Ovary (tissue), 9 donors: Measurements from ENCODE around the gene CPE. TPM values are rescaled to one million over a fixed set of nuclear protein-coding genes. Genes with fewer than 3 reads are reported as not detected.

Experiments
- DNase-seq, 5 donors: peaks; one replicate each; pipeline ENCODE4 v3.0.0-alpha.2; 2019 to 2020
- H3K27ac ChIP-seq, 2 donors: fragments of 200-600 bp; one replicate each; pipeline versions ENCODE4 v1.5.1 to v1.8.0; 2019 to 2022
- H3K27me3 ChIP-seq: fragments of 200-600 bp; one replicate; pipeline ENCODE4 v1.8.0; 2022
- H3K36me3 ChIP-seq: fragments of 200-600 bp; sonication (generic); one replicate; pipeline ENCODE4 v1.5.1; 2019
- H3K4me1 ChIP-seq: one replicate; pipeline ENCODE4 v1.8.1; 2013; ENCODE audit warnings: mild to moderate bottlenecking, moderate library complexity; ENCODE audit not compliant: insufficient read depth
- H3K4me3 ChIP-seq: fragments of 200-600 bp; sonication (generic); one replicate; pipeline ENCODE4 v1.5.1; 2017
- H3K9me3 ChIP-seq, 2 donors: fragments of 200-600 bp in 1 of 2; sonication (generic) in 1 of 2; one replicate each; pipeline versions ENCODE4 v1.5.1 to v1.8.1; 2013 to 2019; ENCODE audit warnings: mild to moderate bottlenecking in 1 of 2, moderate library complexity in 1 of 2
- EP300 ChIP-seq: sonication (generic); formaldehyde crosslinking; IDR thresholded peaks from one replicate; pipeline ENCODE4 v1.6.1; 2017; ENCODE audit warnings: antibody characterized with exemption
- POLR2A ChIP-seq: fragments of 450-650 bp; IDR thresholded peaks from one replicate; pipeline ENCODE4 v1.6.1; 2017; ENCODE audit warnings: antibody characterized with exemption, mild to moderate bottlenecking, moderate library complexity
- WGBS, 3 donors: extraction: QIAGEN DNeasy Blood & Tissue Kit in 1 of 3; methylation state at CpG; one replicate each; pipeline versions ENCODE4 v1.1.5 to v1.1.7; 2013 to 2017; 5-methylcytosine and 5-hydroxymethylcytosine counted together
- intact Hi-C, 4 donors: fragments of 100-400 bp; cut with DNase I; formaldehyde crosslinking; loops; one replicate each; pipeline versions ENCODE4 v1.11.0 to v1.15.1; 2022 to 2023
- polyA plus RNA-seq, 2 donors: library from polyadenylated mRNA; stranded (reverse); fragments of 200-250 nt in 1 of 2; fragments of 350-450 nt in 1 of 2; fragmentation: Illumina TruSeq in 1 of 2; extraction: RNeasy Lipid Tissue Mini Kit (QIAGEN cat#74804) in 1 of 2; gene quantifications; one replicate each; pipeline ENCODE4 v1.2.3, GENCODE V29; 2013 to 2014
- total RNA-seq, 7 donors: library from RNA; depleted of rRNA in 2 of 7; stranded (reverse); fragments of >200 nt in 2 of 7; fragmentation: NEBNext Ultra II Directional in 3 of 7; extraction: Animal tissue kit (Norgen Biotek cat#: 25700) in 3 of 7; gene quantifications; one replicate each; pipeline versions ENCODE4 v1.1.0 to v1.2.4, GENCODE V29; 2016 to 2023
- TF ChIP-seq, protein P1 (sequence below), 3 donors: fragments of 450-650 bp in 2 of 3; fragments of 200-600 bp in 1 of 3; IDR thresholded peaks; one replicate each; pipeline versions ENCODE4 v1.5.1 to v1.8.0; 2016 to 2022; ENCODE audit warnings: antibody characterized with exemption in 3 of 3, mild to moderate bottlenecking in 1 of 3
- donor health status: DM: no; HTN: no; CAD: no; lungs with moderate emphysema.
- donor health status: DM: no; HTN: no; CAD: no.
- donor health status: Bipolar disorder and iron deficiency.
- donor health status: DM: yes; HTN: yes; CAD: no.
- donor health status: DM: no; HTN: no; CAD: no.
- donor health status: DM: yes; HTN: yes; CAD: no.

Gene CPE
- total and polyA plus RNA-seq, 9 donors: 19.9 to 207 (median 69.2) TPM

DNA sequence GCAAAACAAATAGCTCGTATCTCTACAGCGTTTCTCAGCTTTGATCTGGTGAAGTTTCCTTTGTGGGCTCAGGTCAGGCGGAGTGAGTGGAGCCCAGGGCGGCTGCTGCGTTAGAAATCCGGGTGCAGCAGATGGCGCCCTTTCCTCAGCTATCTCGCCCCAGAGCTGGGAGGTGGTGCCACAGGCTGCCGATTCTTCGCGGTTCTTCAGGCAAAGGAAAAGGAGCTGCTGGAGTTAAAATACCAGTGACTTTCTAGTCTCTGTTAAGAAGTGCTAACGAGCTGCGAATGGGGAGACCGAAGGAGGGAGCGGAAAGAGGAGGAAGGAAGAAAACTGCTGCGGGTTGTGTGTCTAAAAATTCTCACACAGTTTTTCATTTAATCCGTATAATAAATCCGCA lies 114.6 kb downstream of the CPE start:
- no peaks in the 10 kb centered on the region for H3K4me1 ChIP-seq
- H3K27me3 ChIP-seq: no peaks in the 10 kb centered on the region
- WGBS, 3 donors: 13 to 31% (median 15%) methylated on average over 18 of the region's 18 CpGs
- H3K9me3 ChIP-seq: no peaks in the 10 kb centered on the region
- intact Hi-C loops: no loop called here
- TF ChIP-seq, protein P1, sequence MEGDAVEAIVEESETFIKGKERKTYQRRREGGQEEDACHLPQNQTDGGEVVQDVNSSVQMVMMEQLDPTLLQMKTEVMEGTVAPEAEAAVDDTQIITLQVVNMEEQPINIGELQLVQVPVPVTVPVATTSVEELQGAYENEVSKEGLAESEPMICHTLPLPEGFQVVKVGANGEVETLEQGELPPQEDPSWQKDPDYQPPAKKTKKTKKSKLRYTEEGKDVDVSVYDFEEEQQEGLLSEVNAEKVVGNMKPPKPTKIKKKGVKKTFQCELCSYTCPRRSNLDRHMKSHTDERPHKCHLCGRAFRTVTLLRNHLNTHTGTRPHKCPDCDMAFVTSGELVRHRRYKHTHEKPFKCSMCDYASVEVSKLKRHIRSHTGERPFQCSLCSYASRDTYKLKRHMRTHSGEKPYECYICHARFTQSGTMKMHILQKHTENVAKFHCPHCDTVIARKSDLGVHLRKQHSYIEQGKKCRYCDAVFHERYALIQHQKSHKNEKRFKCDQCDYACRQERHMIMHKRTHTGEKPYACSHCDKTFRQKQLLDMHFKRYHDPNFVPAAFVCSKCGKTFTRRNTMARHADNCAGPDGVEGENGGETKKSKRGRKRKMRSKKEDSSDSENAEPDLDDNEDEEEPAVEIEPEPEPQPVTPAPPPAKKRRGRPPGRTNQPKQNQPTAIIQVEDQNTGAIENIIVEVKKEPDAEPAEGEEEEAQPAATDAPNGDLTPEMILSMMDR (IDR thresholded peaks at IDR 0.05): peak; percentile 10 to 19 (median 18)
- no peak for TF ChIP-seq EP300
- TF ChIP-seq POLR2A: no peak
- H3K27ac ChIP-seq: no peak overlapping the region
- H3K36me3 ChIP-seq: no peaks in the 10 kb centered on the region
- no peak overlapping the region for H3K4me3 ChIP-seq
- DNase-seq: peak; percentile 34 to 71 (median 62)

DNA sequence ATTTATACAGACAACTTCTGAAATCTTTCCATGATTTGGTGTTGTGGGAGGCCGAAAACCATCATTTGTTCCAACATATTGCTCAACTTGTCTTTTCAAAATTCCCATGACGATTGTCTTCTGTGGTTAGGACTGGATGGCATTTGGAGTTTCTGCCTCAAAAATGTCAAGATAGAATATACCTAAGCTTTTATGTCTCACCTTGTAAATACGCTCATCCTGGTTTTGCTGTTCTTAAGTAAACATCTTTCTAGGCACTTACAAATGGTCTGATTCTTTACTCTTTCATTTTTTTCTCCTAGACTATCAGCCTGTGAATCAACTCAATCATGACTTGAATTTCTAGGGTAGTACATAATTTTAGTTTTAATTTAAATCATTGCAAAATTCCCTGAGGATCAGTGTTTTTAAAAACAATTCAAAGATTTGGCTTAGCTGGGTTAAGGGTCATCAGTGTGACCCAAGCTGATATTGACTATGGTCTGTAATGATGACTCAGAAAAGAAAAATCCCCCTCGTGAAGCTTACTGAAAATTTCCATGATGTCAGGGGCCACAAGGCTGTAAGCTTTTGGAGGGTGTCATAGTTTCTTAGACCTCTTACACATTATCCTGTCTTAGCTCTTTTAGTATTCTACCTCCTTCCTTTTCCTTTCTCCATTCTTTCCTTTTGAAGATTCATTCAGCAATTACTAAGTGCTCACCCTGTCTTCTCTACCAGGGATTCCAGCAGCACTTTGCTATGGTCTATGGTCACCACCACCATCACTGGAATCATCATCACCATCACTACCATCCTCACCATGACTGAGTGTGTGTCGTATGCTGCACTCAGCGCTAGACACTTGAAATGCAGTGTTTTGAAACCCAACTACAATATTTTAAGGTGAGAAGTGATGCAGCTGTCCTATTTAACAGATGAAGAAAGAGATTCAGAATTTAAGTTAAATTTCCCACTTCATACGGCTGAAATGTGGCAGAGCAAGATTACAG lies 124.4 kb downstream of the CPE start:
- 78 to 80% (median 79%) methylated on average over 7 of the region's 7 CpGs for WGBS, 3 donors
- intact Hi-C loops: no loop called here
- Histone ChIP-seq H3K9me3 (no peaks in the 10 kb centered on the region), H3K27me3 (no peaks in the 10 kb centered on the region), H3K36me3 (no peaks in the 10 kb centered on the region), H3K4me3 (no peak overlapping the region), H3K27ac (no peak overlapping the region), H3K4me1 (no peaks in the 10 kb centered on the region)
- no peak for DNase-seq
- no peak for TF ChIP-seq POLR2A
- TF ChIP-seq EP300: no peak

DNA sequence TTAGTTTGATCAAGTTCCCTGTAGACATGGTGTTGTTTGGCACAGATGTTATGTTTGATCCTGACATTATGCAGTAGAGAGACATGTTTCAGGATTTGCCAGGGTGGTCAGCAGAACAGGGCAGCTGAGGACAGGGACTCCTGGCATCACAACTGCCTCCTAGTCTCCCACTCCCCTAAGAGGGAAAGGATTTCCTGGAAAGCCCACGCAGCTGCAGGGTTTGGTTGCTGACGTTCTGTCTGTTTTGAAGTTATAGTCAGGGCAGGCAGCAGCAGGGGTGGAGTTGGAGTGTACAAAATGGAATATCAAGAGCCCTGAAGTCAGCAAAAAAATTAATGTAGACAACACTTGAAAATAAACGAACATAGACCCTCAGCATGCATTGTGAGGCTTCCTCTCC lies 125.4 kb downstream of the CPE start:
- TF ChIP-seq EP300 (no peak), POLR2A (no peak)
- TF ChIP-seq, protein P1 (IDR thresholded peaks at IDR 0.05): no peak
- 47 to 54% (median 53%) methylated on average over 3 of the region's 3 CpGs for WGBS, 3 donors
- intact Hi-C loops: no loop called here

DNA sequence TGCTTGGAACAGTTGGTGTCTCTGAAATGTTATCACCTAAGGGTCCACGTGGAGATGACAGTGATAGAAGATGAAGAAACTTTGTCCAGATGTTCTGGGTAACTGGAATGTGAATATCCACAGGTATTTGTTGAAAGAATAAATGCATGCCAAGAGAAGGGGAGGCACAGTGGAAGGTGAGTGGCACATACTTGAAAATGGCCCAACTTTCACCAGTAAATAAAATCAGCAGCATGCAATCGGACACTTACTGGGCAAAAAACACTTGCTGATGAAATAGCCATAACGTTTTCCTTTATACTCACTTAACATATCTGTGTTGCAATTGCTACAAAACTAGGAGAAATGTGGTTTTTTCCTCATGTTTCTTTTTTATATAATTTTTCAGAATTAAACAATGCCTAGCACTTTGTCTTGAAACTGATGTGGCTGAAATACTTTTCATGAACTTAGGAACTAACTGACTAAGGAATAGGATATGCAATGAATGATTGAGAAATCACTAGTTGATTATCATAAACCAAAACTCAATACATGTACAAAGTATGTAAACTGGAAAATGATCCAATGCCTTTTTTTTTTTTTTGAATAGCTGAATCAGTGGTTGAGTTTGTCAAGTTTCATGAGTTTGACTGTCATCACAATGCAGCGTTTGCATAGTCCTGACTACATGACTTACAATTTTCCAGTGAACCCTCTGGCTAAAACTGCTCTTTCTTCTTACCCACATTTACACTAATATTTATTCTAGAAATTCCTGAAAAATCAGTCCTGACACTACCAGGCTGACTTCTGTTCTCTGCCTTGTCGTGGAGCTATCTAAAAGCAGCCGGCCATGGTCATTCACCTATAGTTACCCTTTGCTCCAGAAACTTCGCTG lies 127.4 kb downstream of the CPE start:
- H3K27ac ChIP-seq: no peak overlapping the region
- no peaks in the 10 kb centered on the region for H3K4me1 ChIP-seq
- 20 to 38% (median 20%) methylated on average over 7 of the region's 7 CpGs for WGBS, 3 donors

More for the DNA sequence above, 125.4 kb downstream of the CPE start:
- Histone ChIP-seq H3K9me3 (no peaks in the 10 kb centered on the region), H3K27ac (no peak overlapping the region), H3K36me3 (no peaks in the 10 kb centered on the region), H3K4me1 (no peaks in the 10 kb centered on the region), H3K27me3 (no peaks in the 10 kb centered on the region), H3K4me3 (no peak overlapping the region)
- DNase-seq: no peak

More for the DNA sequence above, 127.4 kb downstream of the CPE start:
- H3K27me3 ChIP-seq: no peaks in the 10 kb centered on the region
- TF ChIP-seq, protein P1 (IDR thresholded peaks at IDR 0.05): no peak
- TF ChIP-seq EP300: no peak
- TF ChIP-seq POLR2A: no peak
- intact Hi-C loops: no loop called here
- no peaks in the 10 kb centered on the region for H3K36me3 ChIP-seq
- no peak for DNase-seq
- no peak overlapping the region for H3K4me3 ChIP-seq
- H3K9me3 ChIP-seq: no peaks in the 10 kb centered on the region
